CD4-positive, alpha-beta T cell (primary cell): ENCODE data around the gene RPL39L. TPM values are rescaled to one million over a fixed set of nuclear protein-coding genes. Genes with fewer than 3 reads are reported as not detected.

Experiments
- ATAC-seq: fragments of 200-7000 bp; cut with Tn5 transposase; one replicate; pipeline ENCODE4 v1.10.0; 2022; ENCODE audit warnings: mild to moderate bottlenecking; ENCODE audit not compliant: poor library complexity
- CTCF ChIA-PET: fragments of 350-600 bp; sonication (Branson Sonifier 250); formaldehyde crosslinking; loops from one replicate; lab custom pipeline; 2021; ENCODE audit warnings: antibody characterized with exemption, inconsistent platforms; lab: Charles Lee
- POLR2A ChIA-PET: fragments of 350-600 bp; sonication (Branson Sonifier 250); formaldehyde crosslinking; loops from one replicate; lab custom pipeline; 2021; ENCODE audit warnings: antibody characterized with exemption, inconsistent platforms; lab: Charles Lee
- DNase-seq, 14 experiments: peaks; one replicate each; pipeline ENCODE4 v3.0.0-alpha.2; 2013 to 2020; ENCODE audit warnings: mixed read lengths in 2 of 14
- H3K27ac ChIP-seq, 2 donors: one replicate each; pipeline versions ENCODE4 v1.5.1 to v1.7.0; 2013; ENCODE audit warnings: low read length in 2 of 2, low read depth in 1 of 2, mild to moderate bottlenecking in 1 of 2
- H3K27me3 ChIP-seq, 2 experiments: 1 replicate in 1 of 2; 2 replicates in 1 of 2; pipeline versions ENCODE4 v1.6.1 to v1.7.0; 2013; ENCODE audit warnings: low read length in 2 of 2, control low read depth in 1 of 2, mild to moderate bottlenecking in 1 of 2, moderate library complexity in 1 of 2; ENCODE audit not compliant: insufficient read depth in 2 of 2, control insufficient read depth in 1 of 2
- H3K36me3 ChIP-seq: one replicate; pipeline ENCODE4 v1.6.1; 2013; ENCODE audit warnings: low read length, control low read depth; ENCODE audit not compliant: insufficient read depth
- H3K4me1 ChIP-seq: one replicate; pipeline ENCODE4 v1.6.1; 2013; ENCODE audit warnings: low read length, control low read depth; ENCODE audit not compliant: insufficient read depth
- H3K4me3 ChIP-seq: one replicate; pipeline ENCODE4 v1.5.1; 2013; ENCODE audit warnings: mild to moderate bottlenecking, low read length, moderate library complexity
- H3K9me3 ChIP-seq, 2 experiments: 1 replicate in 1 of 2; 2 replicates in 1 of 2; pipeline versions ENCODE4 v1.6.1 to v1.7.0; 2013; ENCODE audit warnings: low read length in 2 of 2, mild to moderate bottlenecking in 2 of 2, control low read depth in 1 of 2, moderate library complexity in 1 of 2; ENCODE audit not compliant: control insufficient read depth in 1 of 2, insufficient read depth in 1 of 2
- H3K27ac Mint-ChIP-seq: one replicate; pipeline ENCODE4 v1.8.0; 2020; ENCODE audit warnings: mixed read lengths
- H3K27me3 Mint-ChIP-seq: one replicate; pipeline ENCODE4 v1.8.0; 2021; ENCODE audit warnings: mixed read lengths
- H3K36me3 Mint-ChIP-seq: one replicate; pipeline ENCODE4 v1.8.0; 2021; ENCODE audit warnings: low read depth, mixed read lengths
- H3K4me1 Mint-ChIP-seq: one replicate; pipeline ENCODE4 v1.8.0; 2021; ENCODE audit warnings: low read depth, mixed read lengths
- H3K4me3 Mint-ChIP-seq: one replicate; pipeline ENCODE4 v1.8.0; 2020; ENCODE audit warnings: mild to moderate bottlenecking, mixed read lengths
- H3K9me3 Mint-ChIP-seq: one replicate; pipeline ENCODE4 v1.8.0; 2020; ENCODE audit warnings: mixed read lengths
- intact Hi-C, 2 experiments: fragments of 100-400 bp; cut with DNase I in 1 of 2; cut with micrococcal nuclease in 1 of 2; formaldehyde crosslinking; loops; one replicate each; pipeline versions ENCODE4 v1.15.1 to v1.9.0; 2023 to 2025; cut with DNase I, micrococcal nuclease
- total RNA-seq, 174 experiments: library from RNA in 2 of 174; stranded (reverse) in 2 of 174; gene quantifications; one replicate each; pipeline ENCODE4 v1.2.3 and lab custom pipeline; 2021 to 2026
- TF ChIP-seq, protein P1 (sequence below): fragments of 200-600 bp; IDR thresholded peaks from one replicate; pipeline ENCODE4 v1.8.0; 2022; ENCODE audit warnings: antibody characterized with exemption, mild to moderate bottlenecking

Gene RPL39L
- total RNA-seq, 2 experiments from 2014 or later: 1.1 to 1.7 TPM

GRCh38 chr3:187084580-187084979, 54.7 kb downstream of the RPL39L start:
- ChIA-PET CTCF (interaction anchor here (1.5 kb wide), 1 partner anchor 16 kb away, joined by 4 read pairs; no protein-coding TSS in a partner anchor), POLR2A (interaction anchor here (0.9 to 1.5 kb wide), 5 partner anchors 15 to 89 kb away, joined by 3 to 4 read pairs (median 3); no protein-coding TSS in a partner anchor)
- ATAC-seq (no peak), DNase-seq (no peak)
- Mint-ChIP-seq H3K27ac (peak overlapping the region; percentile 58), H3K36me3 (peaks cover 34% of the 10 kb centered on the region), H3K27me3 (no peaks in the 10 kb centered on the region), H3K9me3 (peaks cover 12% of the 10 kb centered on the region), H3K4me3 (no peak overlapping the region), H3K4me1 (peaks cover 14% of the 10 kb centered on the region)
- peaks cover 7% of the 10 kb centered on the region for H3K4me1 ChIP-seq
- intact Hi-C loops: no loop called here
- H3K36me3 ChIP-seq: no peaks in the 10 kb centered on the region
- peaks cover 9 to 30% of the 10 kb centered on the region in 2 experiments for H3K9me3 ChIP-seq
- H3K4me3 ChIP-seq: no peak overlapping the region
- no peaks in the 10 kb centered on the region for H3K27me3 ChIP-seq
- H3K27ac ChIP-seq: no peak overlapping the region
- TF ChIP-seq, protein P1, sequence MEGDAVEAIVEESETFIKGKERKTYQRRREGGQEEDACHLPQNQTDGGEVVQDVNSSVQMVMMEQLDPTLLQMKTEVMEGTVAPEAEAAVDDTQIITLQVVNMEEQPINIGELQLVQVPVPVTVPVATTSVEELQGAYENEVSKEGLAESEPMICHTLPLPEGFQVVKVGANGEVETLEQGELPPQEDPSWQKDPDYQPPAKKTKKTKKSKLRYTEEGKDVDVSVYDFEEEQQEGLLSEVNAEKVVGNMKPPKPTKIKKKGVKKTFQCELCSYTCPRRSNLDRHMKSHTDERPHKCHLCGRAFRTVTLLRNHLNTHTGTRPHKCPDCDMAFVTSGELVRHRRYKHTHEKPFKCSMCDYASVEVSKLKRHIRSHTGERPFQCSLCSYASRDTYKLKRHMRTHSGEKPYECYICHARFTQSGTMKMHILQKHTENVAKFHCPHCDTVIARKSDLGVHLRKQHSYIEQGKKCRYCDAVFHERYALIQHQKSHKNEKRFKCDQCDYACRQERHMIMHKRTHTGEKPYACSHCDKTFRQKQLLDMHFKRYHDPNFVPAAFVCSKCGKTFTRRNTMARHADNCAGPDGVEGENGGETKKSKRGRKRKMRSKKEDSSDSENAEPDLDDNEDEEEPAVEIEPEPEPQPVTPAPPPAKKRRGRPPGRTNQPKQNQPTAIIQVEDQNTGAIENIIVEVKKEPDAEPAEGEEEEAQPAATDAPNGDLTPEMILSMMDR: no peak

DNA sequence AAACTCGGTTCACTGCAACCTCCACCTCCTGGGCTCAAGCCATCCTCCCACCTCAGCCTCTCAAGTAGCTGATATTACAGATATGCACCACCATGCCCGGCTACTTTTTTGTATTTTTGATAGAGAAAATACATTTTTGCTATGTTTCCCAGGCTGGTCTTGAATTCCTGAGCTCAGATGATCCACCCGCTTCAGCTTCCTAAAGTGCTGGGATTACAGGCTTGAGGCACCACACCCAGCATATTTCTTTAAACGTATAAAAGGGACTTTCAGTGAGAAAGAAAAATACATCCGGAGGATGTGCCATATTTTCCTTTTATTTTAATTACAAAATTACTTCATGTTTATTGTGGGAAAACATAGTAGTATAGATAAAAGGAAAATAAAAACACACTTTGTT, 55.2 kb downstream of the RPL39L start:
- Histone ChIP-seq H3K9me3 (peaks cover 9 to 26% of the 10 kb centered on the region in 2 experiments), H3K27ac (no peak overlapping the region), H3K4me1 (peaks cover 7% of the 10 kb centered on the region), H3K4me3 (no peak overlapping the region), H3K36me3 (peaks cover 5% of the 10 kb centered on the region), H3K27me3 (no peaks in the 10 kb centered on the region)
- ATAC-seq (no peak), DNase-seq (no peak)
- Mint-ChIP-seq H3K27ac (no peak overlapping the region), H3K9me3 (peaks cover 10% of the 10 kb centered on the region), H3K36me3 (peaks cover 36% of the 10 kb centered on the region), H3K27me3 (no peaks in the 10 kb centered on the region), H3K4me3 (no peak overlapping the region), H3K4me1 (peaks cover 14% of the 10 kb centered on the region)
- intact Hi-C loops: no loop called here
- TF ChIP-seq, protein P1: no peak
- CTCF ChIA-PET: interaction anchor here (1.5 kb wide), 1 partner anchor 17 kb away, joined by 4 read pairs; no protein-coding TSS in a partner anchor
- POLR2A ChIA-PET: interaction anchor here (0.9 to 1.5 kb wide), 5 partner anchors 15 to 88 kb away, joined by 3 to 4 read pairs (median 3); no protein-coding TSS in a partner anchor

DNA sequence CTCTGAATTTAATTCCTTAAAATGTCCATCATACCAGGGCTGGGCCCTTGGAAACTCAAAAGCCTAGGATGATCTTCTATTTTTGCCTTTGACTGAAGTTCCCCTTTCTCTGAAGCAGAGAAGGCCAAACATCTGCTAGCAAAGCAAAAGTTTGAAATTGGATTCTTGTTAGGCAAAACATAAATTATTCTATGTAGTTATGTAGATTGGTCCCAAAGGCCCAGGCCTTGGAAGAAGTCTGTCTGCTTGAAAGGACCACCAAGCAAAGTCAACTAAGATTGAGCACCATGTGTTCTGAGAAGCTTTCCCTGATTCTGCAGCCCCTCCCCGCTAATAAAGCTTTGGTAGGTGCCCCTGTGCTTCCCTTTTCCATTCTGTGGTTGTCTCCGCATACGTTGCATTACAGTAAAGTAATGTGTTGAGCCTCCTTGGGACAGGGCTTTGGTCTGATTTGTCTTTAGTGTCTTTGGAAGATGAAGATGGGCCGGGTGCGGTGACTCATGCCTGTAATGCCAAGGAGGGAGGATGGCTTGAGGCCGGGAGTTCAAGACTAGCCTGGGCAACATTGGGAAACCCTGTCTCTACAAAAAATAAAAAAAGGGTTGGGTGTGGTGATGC, 56.4 kb downstream of the RPL39L start:
- Histone ChIP-seq H3K27me3 (no peaks in the 10 kb centered on the region), H3K4me1 (peaks cover 7% of the 10 kb centered on the region), H3K4me3 (no peak overlapping the region), H3K36me3 (peaks cover 16% of the 10 kb centered on the region), H3K9me3 (peaks cover 6 to 15% of the 10 kb centered on the region in 2 experiments), H3K27ac (no peak overlapping the region)
- no peak for DNase-seq
- Mint-ChIP-seq H3K4me3 (no peak overlapping the region), H3K36me3 (peaks cover 38% of the 10 kb centered on the region), H3K9me3 (peaks cover 7% of the 10 kb centered on the region), H3K4me1 (peaks cover 14% of the 10 kb centered on the region), H3K27ac (no peak overlapping the region), H3K27me3 (no peaks in the 10 kb centered on the region)
- TF ChIP-seq, protein P1: no peak
- POLR2A ChIA-PET: no interaction called here
- no peak for ATAC-seq
- intact Hi-C loops: no loop called here
- CTCF ChIA-PET: interaction anchor here (1.2 kb wide), 2 partner anchors 30 to 233 kb away, joined by 3 to 5 read pairs; no protein-coding TSS in a partner anchor
